Common myeloid progenitor, CD34-positive (primary cell): ENCODE data around the gene RABGGTA.

ENCODE experiments used
- CTCF ChIA-PET: fragments of 350-600 bp; sonication (Branson Sonifier 250); formaldehyde crosslinking; loops from one replicate; lab custom pipeline; 2021; ENCODE audit warnings: antibody characterized with exemption; lab: Charles Lee
- POLR2A ChIA-PET: fragments of 350-600 bp; sonication (Branson Sonifier 250); formaldehyde crosslinking; loops from one replicate; lab custom pipeline; 2021; ENCODE audit warnings: antibody characterized with exemption; lab: Charles Lee
- DNase-seq, 3 donors: peaks; one replicate each; pipeline versions ENCODE4 v3.0.0 to v3.0.0-alpha.2; 2013
- H3K27ac ChIP-seq, 2 experiments: 1 replicate in 1 of 2; 2 replicates in 1 of 2; pipeline ENCODE4 v1.7.0; 2013; ENCODE audit warnings: inconsistent platforms in 2 of 2, low read length in 2 of 2, mild to moderate bottlenecking in 2 of 2, low read depth in 1 of 2, moderate library complexity in 1 of 2; ENCODE audit not compliant: severe bottlenecking in 2 of 2, insufficient read depth in 1 of 2, poor library complexity in 1 of 2
- H3K27me3 ChIP-seq, 5 experiments: replicated peaks in 2 of 5; 1 replicate in 3 of 5; 2 replicates in 2 of 5; pipeline versions ENCODE4 v1.6.1 to v1.7.0; 2013; ENCODE audit warnings: low read length in 4 of 5, mild to moderate bottlenecking in 2 of 5, moderate library complexity in 2 of 5, inconsistent platforms in 1 of 5; ENCODE audit not compliant: insufficient read depth in 5 of 5, control insufficient read depth in 4 of 5
- H3K36me3 ChIP-seq, 4 experiments: 1 replicate in 2 of 4; 2 replicates in 2 of 4; pipeline versions ENCODE4 v1.6.1 to v1.7.0; 2013; ENCODE audit warnings: low read length in 3 of 4, control low read depth in 1 of 4, mild to moderate bottlenecking in 1 of 4; ENCODE audit not compliant: control insufficient read depth in 4 of 4, insufficient read depth in 4 of 4
- H3K4me1 ChIP-seq, 4 experiments: 1 replicate in 3 of 4; 2 replicates in 1 of 4; pipeline versions ENCODE4 v1.6.1 to v1.7.1; 2013; ENCODE audit warnings: low read length in 3 of 4, mild to moderate bottlenecking in 3 of 4, control low read depth in 1 of 4, inconsistent platforms in 1 of 4, moderate library complexity in 1 of 4; ENCODE audit not compliant: control insufficient read depth in 4 of 4, insufficient read depth in 4 of 4; ENCODE audit errors: control extremely low read depth in 1 of 4
- H3K4me3 ChIP-seq, 7 experiments: 1 replicate in 4 of 7; 2 replicates in 3 of 7; pipeline versions ENCODE4 v1.5.1 to v1.7.0; 2013; ENCODE audit warnings: mild to moderate bottlenecking in 7 of 7, low read length in 6 of 7, moderate library complexity in 6 of 7, inconsistent platforms in 2 of 7, low read depth in 2 of 7, control low read depth in 1 of 7; ENCODE audit not compliant: insufficient read depth in 4 of 7, control insufficient read depth in 1 of 7; ENCODE audit errors: extremely low read depth in 1 of 7
- H3K9me3 ChIP-seq, 5 experiments: 1 replicate in 4 of 5; 2 replicates in 1 of 5; pipeline versions ENCODE4 v1.6.1 to v1.7.1; 2013; ENCODE audit warnings: low read length in 4 of 5, mild to moderate bottlenecking in 2 of 5, inconsistent platforms in 1 of 5, low read depth in 1 of 5, moderate library complexity in 1 of 5; ENCODE audit not compliant: control insufficient read depth in 4 of 5, insufficient read depth in 2 of 5; ENCODE audit errors: control extremely low read depth in 1 of 5
- WGBS: methylation state at CpG from one replicate; pipeline ENCODE4 v1.1.5; 2013; ENCODE audit not compliant: insufficient coverage; 5-methylcytosine and 5-hydroxymethylcytosine counted together

RABGGTA gene

GRCh38 chr14:24243336-24243836 is 28.0 kb downstream of the RABGGTA start:
- ChIA-PET CTCF (interaction anchor here (0.6 to 13.5 kb wide), 22 partner anchors 8 to 192 kb away, joined by 3 to 207 read pairs (median 7); partner anchors contain the start of genes CIDEB, DHRS1, GMPR2 and LTB4R2), POLR2A (interaction anchor here (0.6 to 2.6 kb wide), 5 partner anchors 11 to 55 kb away, joined by 3 to 16 read pairs (median 6); partner anchors contain the start of genes GMPR2, NEDD8 and RABGGTA)
- 33% methylated on average over 9 of the region's 10 CpGs for WGBS
- Histone ChIP-seq H3K36me3 (peaks cover 16 to 27% (median 27%) of the 10 kb centered on the region in 4 experiments), H3K4me3 (peak overlapping the region in 6 of 7 experiments; percentile 41 to 94 (median 86)), H3K9me3 (no peaks in the 10 kb centered on the region), H3K27ac (peak overlapping the region; percentile 96 to 99), H3K27me3 (no peaks in the 10 kb centered on the region), H3K4me1 (peaks cover 12 to 41% (median 30%) of the 10 kb centered on the region in 4 experiments)
- peak; percentile 66 to 82 (median 77) for DNase-seq

- WGBS = 5% methylated on average over 36 of the region's 39 CpGs
- Histone ChIP-seq H3K9me3 (no peaks in the 10 kb centered on the region), H3K36me3 (peaks cover 16 to 42% (median 41%) of the 10 kb centered on the region in 4 experiments), H3K27me3 (no peaks in the 10 kb centered on the region), H3K4me3 (peak overlapping the region; percentile 41 to 94 (median 85)), H3K4me1 (peaks cover 12 to 41% (median 30%) of the 10 kb centered on the region in 4 experiments), H3K27ac (peak overlapping the region; percentile 96 to 99)
- DNase-seq = peak; percentile 93 to 97 (median 97)
- ChIA-PET POLR2A (interaction anchor here (0.9 to 2.6 kb wide), 8 partner anchors 9 to 56 kb away, joined by 3 to 16 read pairs (median 6); partner anchors contain the start of genes CHMP4A, GMPR2, MDP1 and NEDD8), CTCF (interaction anchor here (0.7 to 13.5 kb wide), 33 partner anchors 9 to 194 kb away, joined by 3 to 207 read pairs (median 6); partner anchors contain the start of genes CHMP4A, CIDEB, DHRS1 and GMPR2)
Measured at GRCh38 chr14:24241829-24242443, 29.5 kb downstream of the RABGGTA start.

- ChIA-PET POLR2A (no interaction called here), CTCF (interaction anchor here (1.5 to 13.5 kb wide), 7 partner anchors 10 to 68 kb away, joined by 3 to 207 read pairs (median 31); partner anchors contain the start of genes CIDEB, DHRS1, LTB4R2 and MDP1)
- Histone ChIP-seq H3K4me1 (peaks cover 12 to 41% (median 30%) of the 10 kb centered on the region in 4 experiments), H3K4me3 (no peak overlapping the region), H3K36me3 (peaks cover 20 to 58% (median 54%) of the 10 kb centered on the region in 4 experiments), H3K27me3 (no peaks in the 10 kb centered on the region), H3K9me3 (no peaks in the 10 kb centered on the region), H3K27ac (peak overlapping the region in 1 of 2 experiments; percentile 31)
- WGBS = 96% methylated on average over 9 of the region's 9 CpGs
- DNase-seq = no peak
Measured at GRCh38 chr14:24240110-24240918, 31.1 kb downstream of the RABGGTA start.

GRCh38 chr14:24238527-24239037 is 32.8 kb downstream of the RABGGTA start:
- CTCF ChIA-PET = interaction anchor here (1.1 to 13.5 kb wide), 9 partner anchors 9 to 123 kb away, joined by 3 to 207 read pairs (median 4); partner anchors contain the start of genes DHRS1, MDP1, NOP9 and TM9SF1
- Histone ChIP-seq H3K27me3 (no peaks in the 10 kb centered on the region), H3K27ac (no peak overlapping the region), H3K36me3 (peaks cover 20 to 64% (median 58%) of the 10 kb centered on the region in 4 experiments), H3K4me1 (peaks cover 15 to 53% (median 34%) of the 10 kb centered on the region in 4 experiments), H3K4me3 (no peak overlapping the region), H3K9me3 (no peaks in the 10 kb centered on the region)
- 98% methylated on average over 5 of the region's 5 CpGs for WGBS
- no peak for DNase-seq
- POLR2A ChIA-PET = interaction anchor here (0.6 to 1.0 kb wide), 3 partner anchors 17 to 136 kb away, joined by 3 to 4 read pairs (median 4); no protein-coding TSS in a partner anchor

GRCh38 chr14:24238123-24238522 is 33.3 kb downstream of the RABGGTA start:
- ChIA-PET CTCF (interaction anchor here (1.1 to 13.5 kb wide), 12 partner anchors 8 to 124 kb away, joined by 3 to 207 read pairs (median 6); partner anchors contain the start of genes CIDEB, DHRS1, IPO4 and MDP1), POLR2A (interaction anchor here (0.6 to 1.0 kb wide), 3 partner anchors 17 to 136 kb away, joined by 3 to 4 read pairs (median 4); no protein-coding TSS in a partner anchor)
- no peak for DNase-seq
- no peaks in the 10 kb centered on the region for H3K9me3 ChIP-seq
- peak overlapping the region in 1 of 2 experiments; percentile 3 for H3K27ac ChIP-seq
- H3K36me3 ChIP-seq = peaks cover 20 to 64% (median 58%) of the 10 kb centered on the region in 4 experiments
- 95% methylated on average over 4 of the region's 5 CpGs for WGBS
- no peaks in the 10 kb centered on the region for H3K27me3 ChIP-seq
- no peak overlapping the region for H3K4me3 ChIP-seq
- peaks cover 19 to 53% (median 34%) of the 10 kb centered on the region in 4 experiments for H3K4me1 ChIP-seq

- no peak for DNase-seq
- H3K27me3 ChIP-seq = no peaks in the 10 kb centered on the region
- 100% methylated on average over 2 of the region's 2 CpGs for WGBS
- POLR2A ChIA-PET = interaction anchor here (1.0 kb wide), 1 partner anchor 16 kb away, joined by 3 read pairs; no protein-coding TSS in a partner anchor
- H3K9me3 ChIP-seq = no peaks in the 10 kb centered on the region
- no peak overlapping the region for H3K4me3 ChIP-seq
- CTCF ChIA-PET = interaction anchor here (1.1 to 13.5 kb wide), 13 partner anchors 8 to 125 kb away, joined by 3 to 207 read pairs (median 6); partner anchors contain the start of genes CIDEB, DCAF11, DHRS1 and IPO4
- peaks cover 20 to 64% (median 58%) of the 10 kb centered on the region in 4 experiments for H3K36me3 ChIP-seq
- H3K27ac ChIP-seq = peak overlapping the region in 1 of 2 experiments; percentile 3
- H3K4me1 ChIP-seq = peaks cover 21 to 53% (median 35%) of the 10 kb centered on the region in 4 experiments
Measured at GRCh38 chr14:24237463-24237955, 33.9 kb downstream of the RABGGTA start.
